ENCODE data around the gene STYK1.

STYK1 gene, protein sequence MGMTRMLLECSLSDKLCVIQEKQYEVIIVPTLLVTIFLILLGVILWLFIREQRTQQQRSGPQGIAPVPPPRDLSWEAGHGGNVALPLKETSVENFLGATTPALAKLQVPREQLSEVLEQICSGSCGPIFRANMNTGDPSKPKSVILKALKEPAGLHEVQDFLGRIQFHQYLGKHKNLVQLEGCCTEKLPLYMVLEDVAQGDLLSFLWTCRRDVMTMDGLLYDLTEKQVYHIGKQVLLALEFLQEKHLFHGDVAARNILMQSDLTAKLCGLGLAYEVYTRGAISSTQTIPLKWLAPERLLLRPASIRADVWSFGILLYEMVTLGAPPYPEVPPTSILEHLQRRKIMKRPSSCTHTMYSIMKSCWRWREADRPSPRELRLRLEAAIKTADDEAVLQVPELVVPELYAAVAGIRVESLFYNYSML

GRCh38 chr12:10673659-10674384, at the start of gene STYK1:
STYK1 (minus strand) TSS chr12:10674052; CDS start chr12:10634618, 39,434 bp downstream.
- DNase-seq (ENCODE audit: low read depth), result no peak

DNA sequence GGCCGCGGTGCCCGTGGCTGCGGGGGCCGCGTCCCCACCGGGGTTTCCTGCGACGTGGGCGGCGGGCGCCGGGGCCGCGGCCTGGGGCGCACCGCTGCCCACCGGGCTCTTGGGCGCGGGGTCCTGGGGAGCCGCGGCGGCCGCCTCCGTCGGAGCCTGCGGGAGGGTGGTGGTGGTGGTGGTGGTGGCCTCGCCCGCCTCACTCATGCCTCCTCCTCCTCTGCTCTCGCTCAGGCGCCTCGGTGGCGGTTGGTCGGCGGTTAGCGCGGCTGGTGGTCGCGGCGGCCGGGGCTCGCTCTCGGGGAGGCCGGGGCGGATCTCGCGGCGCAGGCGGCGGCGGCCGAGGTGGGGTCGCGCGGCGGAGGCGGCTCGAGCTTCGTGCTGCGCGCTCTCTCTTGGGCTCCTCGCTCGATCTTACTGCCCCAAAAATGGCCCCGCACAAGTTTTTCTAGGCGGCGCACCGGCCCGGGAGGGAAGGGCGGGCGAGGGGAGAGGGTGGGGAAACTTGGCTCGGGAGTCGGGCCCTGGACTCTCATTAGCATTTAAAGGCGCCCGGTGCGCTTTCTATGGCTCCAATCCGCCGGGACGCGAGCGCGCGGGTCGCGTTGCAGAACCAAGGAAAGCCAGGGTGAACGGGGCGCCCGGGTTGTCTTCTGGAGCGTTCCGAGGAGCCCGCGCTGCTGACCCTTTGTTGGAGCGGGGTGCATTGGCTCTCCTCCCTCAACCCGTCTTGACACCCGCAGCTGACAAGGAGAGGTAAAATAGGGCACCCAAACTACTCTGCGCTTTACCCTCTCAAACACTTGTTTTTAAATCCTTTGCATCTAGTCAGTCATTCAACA, 49.3 kb upstream of the STYK1 start, which contains the start of gene YBX3:
Gene YBX3, minus strand, starts transcription at position 419 of the 842 bp plus-strand sequence. Its CDS starts 212 bp downstream, at position 207.
- no peak for DNase-seq (ENCODE audit: low read depth)

- DNase-seq (ENCODE audit: low read depth), result no peak
Observed at GRCh38 chr12:10722502-10722904, 48.7 kb upstream of the STYK1 start.

DNA sequence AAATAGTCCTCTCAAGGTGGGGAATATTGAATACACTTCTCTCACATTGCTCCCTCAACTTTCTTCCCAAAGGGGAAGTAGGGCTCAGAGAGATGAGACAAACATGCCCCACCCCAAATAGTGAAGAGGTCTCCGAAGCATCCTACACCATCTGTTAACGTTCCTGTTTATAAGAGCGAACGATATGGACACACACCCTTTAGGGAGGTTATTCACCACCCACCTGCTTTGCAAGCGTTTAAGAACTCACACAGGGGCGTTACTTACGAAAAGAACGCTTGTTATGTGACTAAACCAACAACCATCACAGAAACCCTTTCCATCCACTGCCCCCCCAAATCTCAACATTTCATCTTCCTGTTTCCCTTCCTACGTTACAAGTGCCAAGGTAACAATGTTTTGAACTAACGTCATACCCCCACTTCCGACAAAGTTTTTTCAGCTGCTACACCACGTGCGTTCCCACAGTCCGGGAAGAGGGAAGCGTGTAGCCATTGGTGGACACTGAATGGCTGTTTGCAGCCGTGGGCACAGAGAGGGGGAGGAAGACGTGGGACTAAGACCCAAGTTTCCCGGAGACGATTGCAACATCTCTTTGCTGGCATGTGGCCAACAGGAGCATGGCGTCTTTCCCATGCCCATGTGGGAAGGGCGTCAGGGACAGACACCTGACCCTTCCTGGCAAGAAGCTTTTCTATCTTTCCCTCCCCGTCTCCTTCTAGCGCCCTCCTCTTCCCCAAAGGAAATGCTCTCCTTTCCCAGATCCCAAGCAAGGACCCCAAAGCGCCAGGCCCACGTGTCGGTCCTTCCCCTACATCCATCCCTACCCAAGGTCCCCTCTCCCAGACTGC, 48.0 kb upstream of the STYK1 start:
- DNase-seq (ENCODE audit: low read depth), result peak; percentile 87

- DNase-seq (ENCODE audit: low read depth), result no peak
Observed at GRCh38 chr12:10720974-10721650, 47.3 kb upstream of the STYK1 start.

DNA sequence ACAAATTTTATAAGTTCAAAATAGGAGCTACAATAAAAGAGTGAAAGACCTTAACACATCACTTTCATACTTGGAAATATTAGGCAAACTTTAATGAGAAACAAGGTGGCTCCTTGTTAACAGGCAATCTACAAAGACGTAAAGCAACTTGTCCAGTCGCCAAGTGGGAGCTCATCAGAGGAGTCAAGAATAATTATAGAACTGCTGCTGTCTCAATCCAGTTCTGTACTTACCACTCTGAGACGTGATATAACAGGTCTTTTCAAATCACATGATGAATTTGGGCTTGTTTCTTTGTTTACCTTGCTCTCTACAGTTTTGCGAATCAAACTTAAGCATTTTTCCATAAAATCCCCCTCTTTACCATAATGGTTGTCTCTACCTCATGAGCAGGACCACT, 45.6 kb upstream of the STYK1 start:
- no peak for DNase-seq (ENCODE audit: low read depth)

- DNase-seq (ENCODE audit: low read depth), result no peak
Observed at GRCh38 chr12:10718279-10718821, 44.5 kb upstream of the STYK1 start.

DNA sequence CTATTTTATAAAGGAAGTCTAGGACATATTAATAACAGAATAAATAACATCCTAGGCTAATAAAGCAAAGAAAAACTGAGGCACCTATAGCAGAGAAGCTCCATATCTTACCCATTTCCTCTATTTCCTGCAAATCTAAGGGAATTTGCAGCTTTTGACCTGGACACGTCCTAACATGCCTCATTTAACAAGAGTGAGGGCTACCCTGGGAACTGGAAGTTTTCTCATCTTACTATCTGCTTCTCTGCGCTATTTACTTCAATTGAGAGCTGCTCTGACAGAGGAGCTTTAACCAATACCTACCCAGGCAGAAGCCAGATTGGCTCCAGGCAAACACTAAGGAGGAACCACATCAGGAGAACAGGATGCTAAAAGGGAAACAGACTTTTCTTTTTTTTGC, 43.6 kb upstream of the STYK1 start:
- DNase-seq (ENCODE audit: low read depth), result no peak

- DNase-seq (ENCODE audit: low read depth), result no peak
Observed at GRCh38 chr12:10716704-10717315, 43.0 kb upstream of the STYK1 start.

- no peak for DNase-seq (ENCODE audit: low read depth)
Observed at GRCh38 chr12:10716277-10716676, 42.4 kb upstream of the STYK1 start.

- DNase-seq (ENCODE audit: low read depth), result no peak
Observed at GRCh38 chr12:10715491-10715890, 41.6 kb upstream of the STYK1 start.

DNA sequence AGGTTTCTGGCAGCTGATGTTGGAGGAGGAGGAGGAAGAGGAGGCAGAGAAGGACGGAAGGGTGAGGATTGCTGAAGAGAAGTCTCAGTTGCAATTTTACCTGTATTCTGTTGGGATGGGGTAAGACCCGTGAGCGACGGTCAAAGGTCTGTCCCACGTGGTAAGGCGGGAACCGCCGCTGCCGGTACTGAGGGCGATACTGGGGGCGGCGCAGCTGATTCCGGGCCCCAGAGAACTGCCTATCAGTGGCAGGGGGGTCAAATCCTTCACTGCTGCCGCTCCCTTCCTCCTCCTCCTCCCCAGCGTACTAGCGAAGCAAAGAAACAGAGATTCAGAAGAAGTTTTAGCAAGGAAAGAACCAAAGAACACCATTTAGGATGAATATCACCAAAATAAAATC, 36.0 kb upstream of the STYK1 start:
- no peak for DNase-seq (ENCODE audit: low read depth)

GRCh38 chr12:10708862-10709261, 35.0 kb upstream of the STYK1 start:
- no peak for DNase-seq (ENCODE audit: low read depth)

DNA sequence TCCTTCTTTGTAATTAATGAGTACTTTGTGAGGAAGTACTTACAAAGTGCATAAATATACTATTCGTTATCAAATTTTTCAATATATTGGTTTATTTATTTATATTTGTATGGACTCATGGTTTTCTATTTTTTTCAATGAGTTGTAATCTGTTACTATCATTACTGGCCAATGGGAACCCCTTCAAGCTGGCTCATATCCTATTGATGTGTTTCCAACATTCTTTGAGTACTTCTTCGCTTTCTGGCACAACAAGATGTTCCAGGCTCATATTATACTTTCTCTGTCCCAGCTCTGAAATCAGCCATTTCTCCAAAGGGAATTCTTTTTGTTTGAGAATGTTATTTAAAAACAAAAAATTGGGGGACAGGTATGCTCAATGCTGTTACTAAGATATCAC, 31.8 kb upstream of the STYK1 start:
- DNase-seq (ENCODE audit: low read depth), result no peak

DNA sequence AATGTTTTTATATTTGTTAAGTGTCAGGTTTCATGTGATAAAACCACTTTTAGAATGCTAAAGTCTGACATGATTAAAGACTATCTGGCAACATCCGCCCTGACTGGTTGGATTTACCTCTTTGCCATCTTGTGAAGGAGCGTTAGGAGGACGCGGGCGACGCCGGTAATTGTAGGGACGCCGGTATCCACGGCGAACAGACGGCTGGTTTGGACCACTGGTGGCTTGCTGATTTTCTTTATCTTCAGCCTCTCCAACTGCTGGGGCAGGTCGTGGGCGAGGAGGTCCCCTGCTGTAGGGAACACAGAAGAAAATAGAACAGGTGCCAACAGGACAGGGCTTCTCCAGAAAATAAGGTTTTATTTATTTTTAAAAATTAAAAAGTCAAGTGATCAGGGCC, 28.0 kb upstream of the STYK1 start:
- DNase-seq (ENCODE audit: low read depth), result no peak

- DNase-seq (ENCODE audit: low read depth), result no peak
Observed at GRCh38 chr12:10701131-10701681, 27.4 kb upstream of the STYK1 start.

DNA sequence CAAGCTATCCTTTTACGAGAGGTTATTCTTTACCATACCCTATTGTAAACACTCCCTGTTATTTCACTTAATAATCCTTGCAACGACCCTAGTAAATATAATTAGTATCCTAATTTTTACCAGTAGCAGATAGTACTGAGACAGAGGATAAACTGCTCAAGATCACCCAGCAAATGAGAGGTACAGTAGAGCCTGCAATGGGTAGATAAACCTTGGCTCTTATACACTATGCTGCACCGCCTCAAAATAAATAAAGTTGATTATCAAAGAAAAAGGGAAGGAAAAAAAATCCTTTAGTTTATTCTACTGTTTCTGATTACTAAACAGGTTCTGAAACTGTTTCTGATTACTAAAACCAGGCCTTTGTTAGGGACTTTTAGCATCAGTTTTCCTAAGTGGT, 26.7 kb upstream of the STYK1 start:
- DNase-seq (ENCODE audit: low read depth), result no peak

GRCh38 chr12:10697862-10698261, 24.0 kb upstream of the STYK1 start:
- no peak for DNase-seq (ENCODE audit: low read depth)

GRCh38 chr12:10697156-10697555, 23.3 kb upstream of the STYK1 start:
- DNase-seq (ENCODE audit: low read depth), result no peak

DNA sequence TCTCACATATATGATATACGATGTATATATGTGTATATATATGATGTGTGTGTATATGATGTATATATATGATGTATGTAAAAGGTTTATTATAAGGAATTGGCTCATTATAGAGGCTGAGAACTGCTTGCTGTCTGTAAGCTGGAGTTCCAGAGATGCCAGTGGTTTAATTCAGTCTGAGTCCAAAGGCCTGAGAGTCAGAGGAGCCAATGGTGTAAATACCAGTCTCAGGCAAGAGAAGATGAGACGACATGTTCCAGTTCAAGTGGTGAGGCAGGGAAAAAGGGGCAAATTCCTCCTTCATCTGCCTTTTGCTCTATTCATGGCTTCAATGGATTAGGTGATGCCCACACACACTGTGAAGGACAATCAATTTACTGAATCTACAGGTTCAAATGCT, 17.1 kb upstream of the STYK1 start:
- no peak for DNase-seq (ENCODE audit: low read depth)

Measured in GM04503 (cell line).